Panc1 (cell line): ENCODE data around the gene DNAJB7.

Source experiments
- CTCF ChIP-seq: fragments of 450-650 bp; IDR thresholded peaks from 2 replicates; pipeline ENCODE4 v1.5.1; 2017; ENCODE audit warnings: mild to moderate bottlenecking
- POLR2AphosphoS5 ChIP-seq: IDR thresholded peaks from 2 replicates; pipeline ENCODE4 v1.6.1; 2012; ENCODE audit warnings: mild to moderate bottlenecking, low read depth, low read length, moderate library complexity
- REST ChIP-seq, 2 experiments: IDR thresholded peaks; 2 replicates each; pipeline ENCODE4 v1.6.1; 2011 to 2012; ENCODE audit warnings: low read depth in 2 of 2, control low read depth in 1 of 2, low read length in 1 of 2, mild to moderate bottlenecking in 1 of 2, moderate library complexity in 1 of 2; ENCODE audit not compliant: insufficient read depth in 1 of 2
- SIN3A ChIP-seq: IDR thresholded peaks from 2 replicates; pipeline ENCODE4 v1.6.1; 2012; ENCODE audit warnings: low read depth, mild to moderate bottlenecking, low read length, moderate library complexity, borderline replicate concordance; ENCODE audit not compliant: insufficient read depth
- TCF7L2 ChIP-seq: IDR thresholded peaks from 2 replicates; pipeline ENCODE4 v1.6.1; 2011; ENCODE audit warnings: mild to moderate bottlenecking, low read depth, low read length, inconsistent platforms

- TF ChIP-seq POLR2AphosphoS5 (no peak), CTCF (no peak), SIN3A (no peak), TCF7L2 (no peak), REST (IDR thresholded peaks at IDR 0.05; ENCODE audit: insufficient read depth in 1 of 2, low read depth in 2 of 2, low read length in 1 of 2) (no peak)
These were observed 15.0 kb upstream of the DNAJB7 start for GRCh38 chr22:40876907-40877306.
